ENCODE results near the gene DCAF4L1. TPM values are rescaled to one million over a fixed set of nuclear protein-coding genes. Genes with fewer than 3 reads are reported as not detected.

Gene DCAF4L1
- polyA plus RNA-seq, 1 donor (not counting 4 experiments of a cell fraction or from before 2014, with no cell fraction given) = 0.75 TPM

GRCh38 chr4:41934901-41935651 lies 46.5 kb upstream of the DCAF4L1 start, which contains the start of gene TMEM33:
Gene TMEM33, plus strand, starts transcription at chr4:41935429. Its CDS starts 56 bp downstream, at chr4:41935485.
- peak within 1 kb of the TSS; percentile 88 for H3K4me2 ChIP-seq (ENCODE audit: control insufficient read depth, extremely low read depth, insufficient read depth, low read depth, low read length)
- peak within 1 kb of the TSS; percentile 92 for H2AFZ ChIP-seq (ENCODE audit: control insufficient read depth, low read length)
- peak; percentile 83 for FAIRE-seq
- H3K9ac ChIP-seq (ENCODE audit: control insufficient read depth, extremely low read depth, insufficient read depth, low read length) = peak within 1 kb of the TSS; percentile 95
- H3K4me1 ChIP-seq (ENCODE audit: control insufficient read depth, extremely low read depth, insufficient read depth, low read length) = peaks cover 34% of the 10 kb centered on the region
- dilution Hi-C loops (cut with MboI; ENCODE audit: extremely low pct_ligation_motif_present, low sequenced_read_pairs) = no loop called here
- H3K27me3 ChIP-seq (ENCODE audit: control insufficient read depth, extremely low read depth, insufficient read depth, low read length) = no peaks in the 10 kb centered on the region
- no peaks in the 10 kb centered on the region for H3K9me1 ChIP-seq (ENCODE audit: control insufficient read depth, extremely low read depth, insufficient read depth, low read length)
- peak; percentile 52 for DNase-seq (ENCODE audit: low read depth, low spot score)
- peaks cover 2% of the 10 kb centered on the region for H4K20me1 ChIP-seq (ENCODE audit: control insufficient read depth, extremely low read depth, insufficient read depth, low read length)
- peaks cover 41% of the 10 kb centered on the region for H3K79me2 ChIP-seq (ENCODE audit: control insufficient read depth, insufficient read depth, low read length)
- peak within 1 kb of the TSS; percentile 94 for H3K27ac ChIP-seq (ENCODE audit: control insufficient read depth, insufficient read depth, low read length)
- TF ChIP-seq EZH2 (IDR thresholded peaks at IDR 0.05; ENCODE audit: low read length) = no peak
- TF ChIP-seq CTCF (optimal IDR thresholded peaks at IDR 0.05 in 1 of 3, IDR thresholded peaks at IDR 0.05 in 1 of 3, conservative IDR thresholded peaks at IDR 0.05 in 1 of 3; ENCODE audit: extremely low read depth in 1 of 3, insufficient read depth in 2 of 3, low read length in 3 of 3) = peak in 1 of 3 experiments; percentile 13
- peak within 1 kb of the TSS; percentile 86 to 96 (median 90) for H3K4me3 ChIP-seq (ENCODE audit: control insufficient read depth in 2 of 3, extremely low read depth in 1 of 3, insufficient read depth in 2 of 3, low read depth in 1 of 3, low read length in 3 of 3)
- H3K9me3 ChIP-seq (ENCODE audit: control insufficient read depth, low read depth, low read length) = no peaks in the 10 kb centered on the region
- H3K36me3 ChIP-seq (ENCODE audit: control insufficient read depth in 2 of 2, extremely low read depth in 1 of 2, insufficient read depth in 2 of 2, low read length in 2 of 2) = peaks cover 2 to 6% of the 10 kb centered on the region in 2 experiments

GRCh38 chr4:41935652-41936021 lies 45.9 kb upstream of the DCAF4L1 start:
- Histone ChIP-seq H3K4me3 (ENCODE audit: control insufficient read depth in 2 of 3, extremely low read depth in 1 of 3, insufficient read depth in 2 of 3, low read depth in 1 of 3, low read length in 3 of 3) (peak overlapping the region; percentile 86 to 96 (median 90)), H3K79me2 (ENCODE audit: control insufficient read depth, insufficient read depth, low read length) (peaks cover 45% of the 10 kb centered on the region), H3K9ac (ENCODE audit: control insufficient read depth, extremely low read depth, insufficient read depth, low read length) (peak overlapping the region; percentile 95), H3K9me3 (ENCODE audit: control insufficient read depth, low read depth, low read length) (no peaks in the 10 kb centered on the region), H3K27me3 (ENCODE audit: control insufficient read depth, extremely low read depth, insufficient read depth, low read length) (no peaks in the 10 kb centered on the region), H3K4me1 (ENCODE audit: control insufficient read depth, extremely low read depth, insufficient read depth, low read length) (peaks cover 34% of the 10 kb centered on the region), H3K9me1 (ENCODE audit: control insufficient read depth, extremely low read depth, insufficient read depth, low read length) (no peaks in the 10 kb centered on the region), H3K27ac (ENCODE audit: control insufficient read depth, insufficient read depth, low read length) (peak overlapping the region; percentile 94), H3K4me2 (ENCODE audit: control insufficient read depth, extremely low read depth, insufficient read depth, low read depth, low read length) (peak overlapping the region; percentile 88), H3K36me3 (ENCODE audit: control insufficient read depth in 2 of 2, extremely low read depth in 1 of 2, insufficient read depth in 2 of 2, low read length in 2 of 2) (peaks cover 2 to 8% of the 10 kb centered on the region in 2 experiments), H2AFZ (ENCODE audit: control insufficient read depth, low read length) (peak overlapping the region; percentile 92), H4K20me1 (ENCODE audit: control insufficient read depth, extremely low read depth, insufficient read depth, low read length) (peaks cover 2% of the 10 kb centered on the region)
- FAIRE-seq = no peak
- TF ChIP-seq CTCF (optimal IDR thresholded peaks at IDR 0.05 in 1 of 3, IDR thresholded peaks at IDR 0.05 in 1 of 3, conservative IDR thresholded peaks at IDR 0.05 in 1 of 3; ENCODE audit: extremely low read depth in 1 of 3, insufficient read depth in 2 of 3, low read length in 3 of 3) (no peak), EZH2 (IDR thresholded peaks at IDR 0.05; ENCODE audit: low read length) (no peak)
- dilution Hi-C loops (cut with MboI; ENCODE audit: extremely low pct_ligation_motif_present, low sequenced_read_pairs) = no loop called here
- no peak for DNase-seq (ENCODE audit: low read depth, low spot score)
